Activated naive CD8-positive, alpha-beta T cell treated with anti-CD3 and anti-CD28 coated beads, Interleukin-2, amount 10 ng/mL, durations not matched to agents 7 days and 5 days (primary cell): ENCODE results near the gene CC2D1B. TPM values are rescaled to one million over a fixed set of nuclear protein-coding genes. Genes with fewer than 3 reads are reported as not detected.

Experiments
- ATAC-seq: fragments of 150-1000 bp; cut with Tn5 transposase; one replicate; pipeline ENCODE4 v1.10.0; 2021; ENCODE audit warnings: low read depth, moderate library complexity
- POLR2A ChIA-PET: fragments of 350-600 bp; sonication (Branson Sonifier 250); formaldehyde crosslinking; loops from one replicate; lab custom pipeline; 2021; ENCODE audit warnings: antibody characterized with exemption; lab: Charles Lee
- DNase-seq: peaks from one replicate; pipeline ENCODE4 v3.0.0; 2021
- H3K27ac Mint-ChIP-seq: one replicate; pipeline ENCODE4 v1.8.0; 2022; ENCODE audit warnings: mild to moderate bottlenecking, mixed read lengths
- H3K27me3 Mint-ChIP-seq: one replicate; pipeline ENCODE4 v1.8.0; 2022; ENCODE audit warnings: mild to moderate bottlenecking, moderate library complexity, mixed read lengths
- H3K36me3 Mint-ChIP-seq: one replicate; pipeline ENCODE4 v1.8.0; 2021; ENCODE audit warnings: mild to moderate bottlenecking, mixed read lengths
- H3K4me1 Mint-ChIP-seq: one replicate; pipeline ENCODE4 v1.8.0; 2021; ENCODE audit warnings: mixed read lengths
- H3K4me3 Mint-ChIP-seq: one replicate; pipeline ENCODE4 v1.8.0; 2022; ENCODE audit warnings: mild to moderate bottlenecking, moderate library complexity, mixed read lengths
- H3K9me3 Mint-ChIP-seq: one replicate; pipeline ENCODE4 v1.8.0; 2021; ENCODE audit warnings: mixed read lengths
- total RNA-seq, 2 experiments: library from RNA; stranded (reverse); gene quantifications; one replicate each; pipeline ENCODE4 v1.2.3, GENCODE V29; 2021

The CC2D1B gene
- total RNA-seq, 2 experiments from 2014 or later: 69.3 to 75.6 TPM

- Mint-ChIP-seq H3K27ac (no peak overlapping the region), H3K36me3 (no peaks in the 10 kb centered on the region), H3K27me3 (no peaks in the 10 kb centered on the region), H3K4me3 (no peak overlapping the region), H3K9me3 (no peaks in the 10 kb centered on the region), H3K4me1 (no peaks in the 10 kb centered on the region)
- no peak for DNase-seq
- POLR2A ChIA-PET: no interaction called here
- no peak for ATAC-seq
These were observed 42.3 kb downstream of the CC2D1B start for GRCh38 chr1:52323731-52324130.

- no peaks in the 10 kb centered on the region for H3K4me1 Mint-ChIP-seq
- H3K4me3 Mint-ChIP-seq: no peak overlapping the region
- ATAC-seq (no peak), DNase-seq (no peak)
- H3K36me3 Mint-ChIP-seq: no peaks in the 10 kb centered on the region
- H3K9me3 Mint-ChIP-seq: no peaks in the 10 kb centered on the region
- no peak overlapping the region for H3K27ac Mint-ChIP-seq
- H3K27me3 Mint-ChIP-seq: no peaks in the 10 kb centered on the region
- POLR2A ChIA-PET: no interaction called here
These were observed 44.9 kb downstream of the CC2D1B start for GRCh38 chr1:52321061-52321460.

- Mint-ChIP-seq H3K27me3 (no peaks in the 10 kb centered on the region), H3K4me3 (no peak overlapping the region), H3K27ac (no peak overlapping the region), H3K4me1 (no peaks in the 10 kb centered on the region), H3K36me3 (peaks cover 2% of the 10 kb centered on the region), H3K9me3 (no peaks in the 10 kb centered on the region)
- POLR2A ChIA-PET: no interaction called here
- DNase-seq (no peak), ATAC-seq (no peak)
These were observed 59.6 kb downstream of the CC2D1B start for GRCh38 chr1:52306227-52307006.

GRCh38 chr1:52305417-52306226, 60.4 kb downstream of the CC2D1B start:
- no peak overlapping the region for H3K27ac Mint-ChIP-seq
- H3K4me3 Mint-ChIP-seq: no peak overlapping the region
- no peaks in the 10 kb centered on the region for H3K27me3 Mint-ChIP-seq

More at GRCh38 chr1:52305417-52306226, 60.4 kb downstream of the CC2D1B start:
- no peak for ATAC-seq
- POLR2A ChIA-PET: no interaction called here
- H3K4me1 Mint-ChIP-seq: no peaks in the 10 kb centered on the region
- H3K9me3 Mint-ChIP-seq: no peaks in the 10 kb centered on the region
- H3K36me3 Mint-ChIP-seq: peaks cover 2% of the 10 kb centered on the region
- no peak for DNase-seq

Other genes with a start within 250 kb of the CC2D1B start
- gene ZFYVE9, start 224.1 kb downstream of the CC2D1B start, total RNA-seq: 1 to 10 TPM; 4.5 to 5.5 TPM
- 10 to 100 TPM; 25.6 to 25.7 TPM for gene ORC1, start 38.2 kb upstream of the CC2D1B start, total RNA-seq
- gene PRPF38A, start 38.4 kb upstream of the CC2D1B start, total RNA-seq: 10 to 100 TPM; 87.1 to 92.1 TPM
- 100 to 1,000 TPM; 104 to 110 TPM for gene TUT4, start 186.9 kb upstream of the CC2D1B start, total RNA-seq
- gene GPX7, start 236.2 kb upstream of the CC2D1B start, total RNA-seq: 10 to 100 TPM; 13.5 to 13.9 TPM